Activated T-helper 2 cell treated with anti-CD3 and anti-CD28 coated beads, Interferon-gamma antibody, Interleukin-2, Interleukin-4, amounts not matched to agents 10 μg/mL and 5 μg/mL and 100 μg/mL, durations not matched to agents 14 hours and 24 hours and 36 hours (primary cell): ENCODE results near the gene TBC1D21. TPM values are rescaled to one million over a fixed set of nuclear protein-coding genes. Genes with fewer than 3 reads are reported as not detected.

ENCODE experiments used
- DNase-seq: peaks from one replicate; pipeline ENCODE4 v3.0.0; 2021; ENCODE audit warnings: low spot score
- H3K27ac Mint-ChIP-seq: one replicate; pipeline ENCODE4 v1.8.0; 2021; ENCODE audit warnings: mixed read lengths
- H3K27me3 Mint-ChIP-seq: one replicate; pipeline ENCODE4 v1.8.0; 2021; ENCODE audit warnings: low read depth, mixed read lengths
- H3K36me3 Mint-ChIP-seq: one replicate; pipeline ENCODE4 v1.8.0; 2021; ENCODE audit warnings: low read depth, mixed read lengths
- H3K4me1 Mint-ChIP-seq: one replicate; pipeline ENCODE4 v1.8.0; 2021; ENCODE audit warnings: low read depth, mixed read lengths
- H3K4me3 Mint-ChIP-seq: one replicate; pipeline ENCODE4 v1.8.0; 2021; ENCODE audit warnings: low read depth, mild to moderate bottlenecking, moderate library complexity, mixed read lengths
- H3K9me3 Mint-ChIP-seq: one replicate; pipeline ENCODE4 v1.8.0; 2021; ENCODE audit warnings: mixed read lengths
- intact Hi-C: fragments of 100-400 bp; cut with micrococcal nuclease; formaldehyde crosslinking; loops from one replicate; pipeline ENCODE4 v1.15.1; 2023
- total RNA-seq: library from RNA; stranded (reverse); gene quantifications from 2 replicates; pipeline ENCODE4 v1.2.3, GENCODE V29; 2022

Gene TBC1D21
- total RNA-seq, 1 donor from 2014 or later, result not detected

DNA sequence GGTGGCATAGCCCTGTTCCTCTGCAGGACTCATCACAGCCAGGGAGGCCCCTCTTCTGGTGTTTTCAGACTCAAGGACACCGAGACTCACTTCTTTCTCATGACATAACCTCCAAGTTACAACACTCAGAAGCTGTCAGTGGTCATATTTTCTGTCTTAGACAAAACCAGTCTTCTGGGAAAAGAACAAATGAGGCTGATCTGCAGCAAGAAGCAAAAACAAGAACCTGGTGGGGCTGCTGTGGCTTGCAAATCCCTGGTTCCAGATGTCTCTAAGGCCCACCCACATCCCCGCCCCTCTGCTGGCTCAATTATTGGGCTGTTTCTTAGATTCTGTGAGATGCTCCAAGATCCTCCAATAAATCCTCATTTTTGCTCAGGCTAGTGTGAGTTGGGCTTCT is 36.3 kb downstream of the TBC1D21 start:
- Mint-ChIP-seq H3K27ac (no peak overlapping the region), H3K4me1 (peaks cover 3% of the 10 kb centered on the region), H3K27me3 (no peaks in the 10 kb centered on the region), H3K9me3 (no peaks in the 10 kb centered on the region), H3K36me3 (no peaks in the 10 kb centered on the region), H3K4me3 (no peak overlapping the region)
- no peak for DNase-seq
- intact Hi-C loops, result no loop called here

DNA sequence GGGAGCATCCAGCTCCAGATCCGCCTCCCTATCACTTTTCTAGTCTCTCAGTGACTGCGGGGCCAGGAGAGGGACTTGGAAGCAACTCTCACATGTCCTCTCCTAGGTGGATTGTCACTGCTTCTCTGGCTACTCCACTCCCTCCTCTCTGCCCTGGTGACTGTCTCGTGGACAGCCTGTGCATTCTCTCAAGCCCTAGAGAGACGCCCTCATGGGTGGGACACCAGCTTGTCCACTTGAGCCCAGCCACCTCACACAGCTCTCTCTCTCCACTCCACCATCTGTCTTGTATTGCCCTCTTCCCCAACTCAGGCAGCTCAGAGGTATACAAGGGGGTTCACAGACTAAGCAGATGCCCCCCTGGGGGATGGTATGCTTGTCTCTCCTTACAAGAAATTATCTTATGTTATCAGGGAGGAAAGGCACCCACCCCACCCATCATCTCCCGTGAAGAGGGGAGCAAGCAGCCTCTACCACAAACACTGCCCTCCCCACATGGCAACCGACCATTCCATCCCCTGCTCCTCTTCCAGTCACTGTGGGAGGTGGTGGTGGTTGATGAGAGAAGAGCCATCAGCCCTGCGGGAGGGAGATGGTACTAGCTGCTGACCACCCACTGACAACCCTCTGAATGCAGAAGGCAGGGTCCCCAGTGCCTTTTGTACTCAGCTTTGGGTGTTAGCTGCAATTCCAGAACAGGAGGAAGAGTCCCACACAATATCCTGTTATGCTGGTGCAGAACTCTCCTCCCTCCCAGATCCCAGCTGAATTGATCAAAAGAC is 37.3 kb downstream of the TBC1D21 start:
- Mint-ChIP-seq H3K36me3 (no peaks in the 10 kb centered on the region), H3K9me3 (no peaks in the 10 kb centered on the region), H3K4me3 (no peak overlapping the region), H3K27ac (no peak overlapping the region), H3K27me3 (no peaks in the 10 kb centered on the region), H3K4me1 (peaks cover 3% of the 10 kb centered on the region)
- DNase-seq, result no peak
- intact Hi-C loops, result no loop called here

- Mint-ChIP-seq H3K27ac (no peak overlapping the region), H3K4me3 (no peak overlapping the region), H3K27me3 (no peaks in the 10 kb centered on the region), H3K4me1 (peaks cover 3% of the 10 kb centered on the region), H3K36me3 (peaks cover 6% of the 10 kb centered on the region), H3K9me3 (no peaks in the 10 kb centered on the region)
- no peak for DNase-seq
- intact Hi-C loops, result no loop called here
These were observed 38.7 kb downstream of the TBC1D21 start for GRCh38 chr15:73912030-73912596.

DNA sequence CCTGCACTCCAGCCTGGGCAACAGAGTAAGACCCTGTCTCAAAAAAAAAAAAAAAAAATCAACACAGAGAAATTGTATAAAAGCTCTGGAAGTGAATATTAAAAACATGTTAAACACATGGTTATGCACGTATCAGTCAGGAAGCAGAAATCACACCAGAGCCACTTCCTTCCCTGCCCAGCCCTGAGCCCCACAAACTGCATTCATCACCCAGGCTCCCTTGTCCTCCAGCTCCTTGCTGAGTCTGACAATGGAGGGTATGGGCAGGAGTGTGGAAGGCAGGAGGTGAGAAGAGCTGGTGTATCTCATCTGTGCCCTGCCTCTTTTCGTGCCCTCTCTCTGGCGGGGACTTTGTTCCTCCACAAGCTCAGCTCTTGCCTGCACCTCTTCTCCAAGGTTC is 40.8 kb downstream of the TBC1D21 start:
- no peak overlapping the region for H3K27ac Mint-ChIP-seq
- peaks cover 21% of the 10 kb centered on the region for H3K36me3 Mint-ChIP-seq
- no peaks in the 10 kb centered on the region for H3K27me3 Mint-ChIP-seq
- H3K4me1 Mint-ChIP-seq, result peaks cover 3% of the 10 kb centered on the region
- intact Hi-C loops, result no loop called here
- DNase-seq, result no peak
- H3K4me3 Mint-ChIP-seq, result no peak overlapping the region
- H3K9me3 Mint-ChIP-seq, result peaks cover 12% of the 10 kb centered on the region

- Mint-ChIP-seq H3K4me1 (peaks cover 3% of the 10 kb centered on the region), H3K4me3 (no peak overlapping the region), H3K27me3 (no peaks in the 10 kb centered on the region), H3K27ac (no peak overlapping the region), H3K9me3 (peaks cover 12% of the 10 kb centered on the region), H3K36me3 (peaks cover 21% of the 10 kb centered on the region)
- DNase-seq, result no peak
- intact Hi-C loops, result no loop called here
These were observed 41.7 kb downstream of the TBC1D21 start for GRCh38 chr15:73915082-73915481.

DNA sequence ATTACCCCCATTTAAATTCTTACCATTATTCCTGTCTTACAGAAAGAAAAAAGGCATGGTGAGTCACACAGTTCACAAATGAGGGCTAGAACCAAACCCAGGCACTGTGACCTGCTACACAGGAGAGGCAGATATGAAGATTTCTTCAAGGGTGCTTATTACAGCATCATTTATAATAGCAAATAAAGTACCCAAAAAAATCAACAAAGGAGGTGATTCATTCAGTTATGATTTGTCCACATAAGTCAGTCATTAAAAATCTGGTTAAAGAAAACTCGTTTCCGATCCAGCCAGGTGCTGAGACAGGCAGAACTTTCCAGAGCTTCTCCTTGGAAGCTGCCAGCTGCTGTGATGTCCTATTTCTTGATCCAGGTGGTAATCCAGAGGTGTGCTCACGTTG is 45.4 kb downstream of the TBC1D21 start:
- Mint-ChIP-seq H3K4me1 (peaks cover 21% of the 10 kb centered on the region), H3K27ac (no peak overlapping the region), H3K4me3 (no peak overlapping the region), H3K9me3 (peaks cover 12% of the 10 kb centered on the region), H3K36me3 (peaks cover 21% of the 10 kb centered on the region), H3K27me3 (no peaks in the 10 kb centered on the region)
- DNase-seq, result no peak
- intact Hi-C loops, result no loop called here

DNA sequence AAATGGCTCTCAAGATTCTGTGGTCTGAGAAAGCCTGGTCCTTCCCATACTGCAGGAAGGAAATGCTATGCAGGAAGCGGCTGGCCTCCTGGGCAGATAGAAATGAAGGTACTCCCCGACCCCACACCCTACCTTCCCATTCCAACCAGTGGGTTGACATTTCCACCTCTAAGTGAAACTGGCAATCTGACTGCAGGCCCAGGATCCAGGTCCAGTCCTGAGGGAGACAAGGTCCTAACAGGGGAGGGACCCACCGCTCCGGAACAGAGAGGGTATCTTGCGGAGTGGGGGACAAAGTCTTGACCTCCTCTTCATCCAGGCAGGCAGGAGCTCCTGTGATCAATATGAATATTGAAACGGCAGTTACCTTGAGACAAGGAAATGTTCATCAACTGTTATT is 46.3 kb downstream of the TBC1D21 start:
- Mint-ChIP-seq H3K36me3 (peaks cover 21% of the 10 kb centered on the region), H3K4me3 (no peak overlapping the region), H3K27ac (no peak overlapping the region), H3K4me1 (peaks cover 27% of the 10 kb centered on the region), H3K9me3 (peaks cover 12% of the 10 kb centered on the region), H3K27me3 (no peaks in the 10 kb centered on the region)
- DNase-seq, result no peak
- intact Hi-C loops, result no loop called here

DNA sequence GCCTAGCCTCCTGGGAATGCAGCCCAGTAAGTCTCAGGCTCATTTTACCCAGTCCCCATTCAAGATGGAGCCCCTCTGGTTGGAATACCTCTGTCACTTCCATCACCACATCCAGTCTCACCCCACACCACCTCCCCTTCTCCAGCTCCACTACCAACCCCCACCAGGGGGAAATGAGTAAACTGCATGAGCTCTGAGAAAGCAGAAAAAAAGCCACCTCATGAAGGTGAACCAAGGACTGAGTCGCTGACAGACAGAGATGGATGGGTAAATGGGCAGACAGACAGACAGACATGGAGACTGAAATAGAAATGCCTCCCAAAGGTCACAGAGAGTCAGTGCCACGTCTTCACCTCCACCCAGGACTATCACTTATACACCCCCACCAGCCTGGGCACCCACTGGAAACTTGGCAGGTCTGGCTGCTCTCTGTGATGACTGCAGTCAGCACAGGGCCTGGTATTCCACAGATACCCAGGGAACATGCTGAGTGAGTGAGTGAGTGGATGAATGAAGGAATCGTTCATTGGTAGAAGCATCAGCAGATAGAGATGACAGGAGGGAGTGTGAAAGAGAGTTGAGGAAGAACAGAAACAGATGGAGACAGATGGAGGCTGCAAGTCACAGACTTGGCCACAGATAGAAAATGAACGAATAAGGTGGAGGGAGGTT is 48.0 kb downstream of the TBC1D21 start:
- Mint-ChIP-seq H3K4me3 (no peak overlapping the region), H3K9me3 (peaks cover 12% of the 10 kb centered on the region), H3K27me3 (peaks cover 7% of the 10 kb centered on the region), H3K27ac (no peak overlapping the region), H3K4me1 (peaks cover 27% of the 10 kb centered on the region), H3K36me3 (peaks cover 15% of the 10 kb centered on the region)
- no peak for DNase-seq
- intact Hi-C loops, result no loop called here

- intact Hi-C loops, result no loop called here
- Mint-ChIP-seq H3K4me1 (peaks cover 27% of the 10 kb centered on the region), H3K27ac (no peak overlapping the region)
These were observed 49.1 kb downstream of the TBC1D21 start for GRCh38 chr15:73922186-73923151.

GRCh38 chr15:73923156-73923487 is 49.8 kb downstream of the TBC1D21 start:
- Mint-ChIP-seq H3K36me3 (peaks cover 7% of the 10 kb centered on the region), H3K9me3 (peaks cover 7% of the 10 kb centered on the region), H3K4me3 (no peak overlapping the region), H3K27ac (no peak overlapping the region), H3K4me1 (peaks cover 28% of the 10 kb centered on the region), H3K27me3 (peaks cover 7% of the 10 kb centered on the region)
- intact Hi-C loops, result no loop called here
- no peak for DNase-seq

More at GRCh38 chr15:73922186-73923151, 49.1 kb downstream of the TBC1D21 start:
- Mint-ChIP-seq H3K9me3 (peaks cover 12% of the 10 kb centered on the region), H3K27me3 (peaks cover 7% of the 10 kb centered on the region), H3K4me3 (no peak overlapping the region), H3K36me3 (peaks cover 13% of the 10 kb centered on the region)
- DNase-seq, result no peak

GRCh38 chr15:73923488-73924164 is 50.3 kb downstream of the TBC1D21 start:
- Mint-ChIP-seq H3K27me3 (peaks cover 9% of the 10 kb centered on the region), H3K36me3 (peaks cover 5% of the 10 kb centered on the region), H3K4me3 (no peak overlapping the region), H3K9me3 (peaks cover 5% of the 10 kb centered on the region), H3K4me1 (peaks cover 30% of the 10 kb centered on the region), H3K27ac (peak overlapping the region; percentile 62)
- DNase-seq, result no peak
- intact Hi-C loops, result loop anchor here (2.0 kb wide), 1 partner anchor 41 kb away; no protein-coding TSS in a partner anchor
